Measurements from ENCODE around the gene GPR158. TPM values are rescaled to one million over a fixed set of nuclear protein-coding genes. Genes with fewer than 3 reads are reported as not detected.
A peak's percentile ranks its signal among the peaks of the same experiment; 100 is the strongest.
"Not testable (repeated sequence)": the region's sequence is repeated elsewhere in the genome, so short reads cannot be mapped to it uniquely, and the experiment has no call there.

Gene GPR158
- total and polyA plus RNA-seq, 5 donors from 2014 or later = not detected

DNA sequence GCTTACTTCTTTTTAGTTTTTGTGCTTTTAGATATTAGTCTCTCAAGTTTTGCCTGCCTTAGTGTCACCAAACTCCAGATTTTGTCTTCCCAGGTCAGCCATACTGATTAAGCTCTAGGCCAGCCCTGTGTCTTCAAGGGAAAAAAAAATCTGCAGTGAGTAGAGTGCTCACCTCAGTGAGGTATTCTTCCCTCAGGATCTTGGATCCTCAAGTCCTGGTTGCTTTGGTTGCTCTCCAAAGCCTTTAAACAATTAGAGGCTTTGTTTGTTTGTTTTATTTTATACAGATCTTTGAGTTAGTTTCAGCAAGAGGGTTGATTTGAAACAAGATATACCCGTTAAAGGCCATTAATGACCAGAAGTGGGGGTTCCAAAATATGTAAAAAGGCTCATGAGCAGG lies 165.2 kb downstream of the GPR158 start:
- Mint-ChIP-seq H3K4me3 (no peak overlapping the region), H3K36me3 (no peaks in the 10 kb centered on the region), H3K27ac (no peak overlapping the region), H3K9me3 (peaks cover 0 to 2% (median 0%) of the 10 kb centered on the region in 7 donors), H3K27me3 (no peaks in the 10 kb centered on the region), H3K4me1 (no peaks in the 10 kb centered on the region)
- no peaks in the 10 kb centered on the region for H3K27me3 ChIP-seq (ENCODE audit: control insufficient read depth, insufficient read depth, low read length)
- H3K36me3 ChIP-seq (ENCODE audit: control insufficient read depth, insufficient read depth, low read length) = no peaks in the 10 kb centered on the region
- no peak overlapping the region for H3K27ac ChIP-seq (ENCODE audit: insufficient read depth, low read length, poor library complexity, severe bottlenecking)
- H3K4me3 ChIP-seq (ENCODE audit: low read depth, low read length) = no peak overlapping the region
- no peaks in the 10 kb centered on the region for H3K4me1 ChIP-seq (ENCODE audit: control insufficient read depth, insufficient read depth, low read length, poor library complexity, severe bottlenecking)
- no peak for DNase-seq
- no peaks in the 10 kb centered on the region for H3K9me3 ChIP-seq (ENCODE audit: control insufficient read depth in 2 of 2, low read length in 2 of 2)
- no peak for ATAC-seq (ENCODE audit: low read depth in 2 of 2)

DNA sequence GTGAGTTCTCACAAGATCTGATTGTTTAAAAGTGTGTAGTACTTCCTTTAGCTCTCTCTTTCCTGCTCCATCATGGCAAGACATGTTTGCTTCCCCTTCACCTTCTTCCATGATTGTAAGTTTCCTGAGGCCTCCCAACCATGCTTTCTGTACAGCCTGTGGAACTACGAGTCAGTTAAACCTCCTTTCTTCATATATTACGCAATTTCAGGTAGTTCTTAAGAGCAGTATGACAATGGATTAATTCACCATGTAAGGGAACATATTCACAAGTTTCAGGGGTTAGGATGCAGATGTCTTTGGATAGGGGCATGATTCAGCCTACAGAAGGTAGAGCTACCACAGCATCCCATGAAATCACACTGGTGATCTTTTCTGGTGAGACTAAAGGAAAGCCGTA lies 174.7 kb downstream of the GPR158 start:
- peaks cover 0 to 11% (median 4%) of the 10 kb centered on the region in 7 donors for H3K9me3 Mint-ChIP-seq
- no peaks in the 10 kb centered on the region for H3K4me1 ChIP-seq (ENCODE audit: control insufficient read depth, insufficient read depth, low read length, poor library complexity, severe bottlenecking)
- H3K4me3 ChIP-seq (ENCODE audit: low read depth, low read length) = no peak overlapping the region
- H3K27ac ChIP-seq (ENCODE audit: insufficient read depth, low read length, poor library complexity, severe bottlenecking) = no peak overlapping the region
- DNase-seq = no peak
- no peaks in the 10 kb centered on the region for H3K36me3 Mint-ChIP-seq
- no peak overlapping the region for H3K4me3 Mint-ChIP-seq
- H3K27me3 ChIP-seq (ENCODE audit: control insufficient read depth, insufficient read depth, low read length) = no peaks in the 10 kb centered on the region
- no peaks in the 10 kb centered on the region for H3K9me3 ChIP-seq (ENCODE audit: control insufficient read depth in 2 of 2, low read length in 2 of 2)
- no peaks in the 10 kb centered on the region for H3K4me1 Mint-ChIP-seq
- ATAC-seq (ENCODE audit: low read depth in 2 of 2) = no peak
- peak overlapping the region in 1 of 3 donors; percentile 18 for H3K27ac Mint-ChIP-seq
- H3K27me3 Mint-ChIP-seq = no peaks in the 10 kb centered on the region
- H3K36me3 ChIP-seq (ENCODE audit: control insufficient read depth, insufficient read depth, low read length) = no peaks in the 10 kb centered on the region

DNA sequence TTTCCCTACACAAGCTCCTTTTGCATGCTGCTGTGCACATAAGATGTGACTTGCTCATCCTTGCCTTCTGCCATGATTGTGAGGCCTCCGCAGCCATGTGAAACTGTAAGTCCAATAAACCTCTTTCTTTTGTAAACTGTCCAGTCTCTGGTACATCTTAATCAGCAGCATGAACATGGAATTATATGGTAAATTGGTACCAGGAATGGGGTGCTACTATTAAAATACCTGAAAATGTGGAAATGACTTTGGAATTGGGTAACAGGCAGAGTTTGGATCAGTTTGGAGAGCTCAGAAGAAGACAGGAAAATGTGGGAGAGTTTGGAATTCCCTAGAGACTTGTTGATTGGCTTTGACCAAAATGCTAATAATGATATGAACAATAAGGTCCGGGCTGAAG lies 181.8 kb downstream of the GPR158 start:
- H3K4me1 Mint-ChIP-seq = no peaks in the 10 kb centered on the region
- Histone ChIP-seq H3K36me3 (ENCODE audit: control insufficient read depth, insufficient read depth, low read length) (no peaks in the 10 kb centered on the region), H3K4me3 (ENCODE audit: low read depth, low read length) (no peak overlapping the region), H3K27ac (ENCODE audit: insufficient read depth, low read length, poor library complexity, severe bottlenecking) (no peak overlapping the region), H3K9me3 (ENCODE audit: control insufficient read depth in 2 of 2, low read length in 2 of 2) (peaks cover 4 to 13% of the 10 kb centered on the region in 2 experiments), H3K4me1 (ENCODE audit: control insufficient read depth, insufficient read depth, low read length, poor library complexity, severe bottlenecking) (no peaks in the 10 kb centered on the region), H3K27me3 (ENCODE audit: control insufficient read depth, insufficient read depth, low read length) (no peaks in the 10 kb centered on the region)
- no peaks in the 10 kb centered on the region for H3K36me3 Mint-ChIP-seq
- H3K4me3 Mint-ChIP-seq = no peak overlapping the region
- no peaks in the 10 kb centered on the region for H3K27me3 Mint-ChIP-seq
- peaks cover 11 to 44% (median 20%) of the 10 kb centered on the region in 7 donors for H3K9me3 Mint-ChIP-seq
- ATAC-seq (ENCODE audit: low read depth in 2 of 2) = no peak
- no peak for DNase-seq
- no peak overlapping the region for H3K27ac Mint-ChIP-seq

DNA sequence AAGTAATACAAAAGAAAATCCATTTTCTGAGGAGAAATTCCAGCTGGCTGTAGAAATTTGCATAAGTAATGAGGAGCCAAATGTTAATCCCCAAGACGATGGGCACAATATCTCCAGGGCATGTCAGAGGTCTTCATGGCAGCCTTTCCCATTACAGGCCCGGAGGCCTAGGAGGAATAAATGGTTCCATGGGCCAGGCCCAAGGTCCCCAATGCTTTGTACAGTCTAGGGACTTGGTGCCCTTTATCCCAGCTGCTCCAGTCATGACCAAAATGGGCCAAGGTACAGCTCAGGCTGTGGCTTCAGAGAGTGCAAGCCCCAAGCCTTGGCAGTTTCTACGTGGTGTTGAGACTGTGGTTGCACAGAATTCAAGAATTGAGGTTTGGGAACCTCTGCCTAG lies 182.5 kb downstream of the GPR158 start:
- DNase-seq = no peak
- H3K36me3 ChIP-seq (ENCODE audit: control insufficient read depth, insufficient read depth, low read length) = no peaks in the 10 kb centered on the region
- H3K27me3 Mint-ChIP-seq = no peaks in the 10 kb centered on the region
- H3K9me3 ChIP-seq (ENCODE audit: control insufficient read depth in 2 of 2, low read length in 2 of 2) = peaks cover 4 to 13% of the 10 kb centered on the region in 2 experiments
- no peaks in the 10 kb centered on the region for H3K4me1 Mint-ChIP-seq
- no peak overlapping the region for H3K4me3 ChIP-seq (ENCODE audit: low read depth, low read length)
- H3K36me3 Mint-ChIP-seq = no peaks in the 10 kb centered on the region
- H3K9me3 Mint-ChIP-seq = peaks cover 12 to 43% (median 20%) of the 10 kb centered on the region in 7 donors
- ATAC-seq (ENCODE audit: low read depth in 2 of 2) = no peak
- no peak overlapping the region for H3K4me3 Mint-ChIP-seq
- H3K4me1 ChIP-seq (ENCODE audit: control insufficient read depth, insufficient read depth, low read length, poor library complexity, severe bottlenecking) = no peaks in the 10 kb centered on the region
- no peak overlapping the region for H3K27ac ChIP-seq (ENCODE audit: insufficient read depth, low read length, poor library complexity, severe bottlenecking)
- no peak overlapping the region for H3K27ac Mint-ChIP-seq
- no peaks in the 10 kb centered on the region for H3K27me3 ChIP-seq (ENCODE audit: control insufficient read depth, insufficient read depth, low read length)

DNA sequence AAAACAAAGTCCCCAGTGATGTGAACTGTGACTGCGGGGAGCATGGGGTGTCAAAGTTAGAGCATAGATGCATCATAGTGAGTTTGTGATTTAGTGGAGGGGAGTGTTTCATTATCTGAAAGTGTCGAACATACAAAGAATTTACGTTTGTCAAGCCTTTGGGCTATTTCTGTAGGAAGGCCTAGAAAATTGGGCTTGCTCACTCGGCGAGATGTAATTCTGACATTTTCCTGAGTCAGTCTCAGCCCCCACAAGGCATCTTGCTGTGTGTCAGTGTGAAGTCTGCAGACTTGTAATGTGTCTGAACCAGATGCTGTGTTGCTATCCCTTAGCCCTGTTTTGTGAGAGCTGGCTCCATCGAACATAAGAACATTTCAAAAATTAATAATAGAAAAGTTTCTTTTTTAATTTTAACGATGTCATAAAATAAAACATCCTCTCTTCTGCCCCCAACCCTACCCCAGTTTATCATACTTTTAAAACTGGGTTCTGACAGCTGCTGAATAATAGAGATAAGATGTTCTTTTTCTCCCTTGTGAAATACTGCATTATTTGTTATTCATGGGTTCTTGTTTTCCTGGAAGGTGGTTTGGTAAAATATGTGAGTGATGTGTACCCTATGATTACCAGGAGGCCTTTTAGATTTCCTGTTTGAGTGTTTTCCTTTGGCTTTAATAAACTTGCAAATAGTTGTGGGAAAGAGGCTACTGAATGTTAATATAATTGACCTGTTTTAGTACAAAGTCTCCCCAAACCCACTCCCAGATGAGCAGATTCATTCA lies 207.4 kb downstream of the GPR158 start:
- H3K9me3 Mint-ChIP-seq = peaks cover 0 to 11% (median 7%) of the 10 kb centered on the region in 7 donors
- H3K4me3 Mint-ChIP-seq = no peak overlapping the region
- H3K27ac ChIP-seq (ENCODE audit: insufficient read depth, low read length, poor library complexity, severe bottlenecking) = no peak overlapping the region
- DNase-seq (no peak), ATAC-seq (ENCODE audit: low read depth in 2 of 2) (no peak)
- no peaks in the 10 kb centered on the region for H3K36me3 ChIP-seq (ENCODE audit: control insufficient read depth, insufficient read depth, low read length)
- H3K27ac Mint-ChIP-seq = no peak overlapping the region
- H3K27me3 ChIP-seq (ENCODE audit: control insufficient read depth, insufficient read depth, low read length) = no peaks in the 10 kb centered on the region
- no peaks in the 10 kb centered on the region for H3K4me1 Mint-ChIP-seq
- no peaks in the 10 kb centered on the region for H3K9me3 ChIP-seq (ENCODE audit: control insufficient read depth in 2 of 2, low read length in 2 of 2)
- H3K4me3 ChIP-seq (ENCODE audit: low read depth, low read length) = no peak overlapping the region
- no peaks in the 10 kb centered on the region for H3K36me3 Mint-ChIP-seq
- no peaks in the 10 kb centered on the region for H3K4me1 ChIP-seq (ENCODE audit: control insufficient read depth, insufficient read depth, low read length, poor library complexity, severe bottlenecking)
- no peaks in the 10 kb centered on the region for H3K27me3 Mint-ChIP-seq

DNA sequence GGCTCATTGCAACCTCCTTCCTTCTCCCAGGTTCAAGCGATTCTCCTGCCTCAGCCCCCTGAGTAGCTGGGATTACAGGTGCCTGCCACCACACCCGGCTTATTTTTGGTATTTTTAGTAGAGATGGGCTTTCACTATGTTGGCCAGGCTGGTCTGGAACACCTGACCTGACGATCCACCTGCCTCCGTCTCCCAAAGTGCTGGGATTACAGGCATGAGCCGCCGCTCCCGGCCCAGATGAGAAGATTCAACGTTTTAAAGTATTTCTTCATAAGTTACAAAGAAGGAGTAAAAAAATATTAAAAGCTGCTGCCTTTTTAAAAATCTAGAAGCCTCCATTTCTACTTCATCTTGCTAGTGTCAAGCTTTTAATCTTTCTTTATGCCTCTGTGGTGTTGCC lies 208.1 kb downstream of the GPR158 start:
- H3K36me3 Mint-ChIP-seq; H3K9me3 ChIP-seq (ENCODE audit: control insufficient read depth in 2 of 2, low read length in 2 of 2); H3K4me3 ChIP-seq (ENCODE audit: low read depth, low read length); H3K27ac Mint-ChIP-seq; H3K36me3 ChIP-seq (ENCODE audit: control insufficient read depth, insufficient read depth, low read length); ATAC-seq (ENCODE audit: low read depth in 2 of 2); H3K4me1 Mint-ChIP-seq; H3K4me3 Mint-ChIP-seq; DNase-seq; H3K4me1 ChIP-seq (ENCODE audit: control insufficient read depth, insufficient read depth, low read length, poor library complexity, severe bottlenecking); H3K27me3 ChIP-seq (ENCODE audit: control insufficient read depth, insufficient read depth, low read length); H3K27me3 Mint-ChIP-seq; H3K27ac ChIP-seq (ENCODE audit: insufficient read depth, low read length, poor library complexity, severe bottlenecking): not testable (repeated sequence)
- peaks cover 0 to 11% (median 7%) of the 10 kb centered on the region in 7 donors for H3K9me3 Mint-ChIP-seq

DNA sequence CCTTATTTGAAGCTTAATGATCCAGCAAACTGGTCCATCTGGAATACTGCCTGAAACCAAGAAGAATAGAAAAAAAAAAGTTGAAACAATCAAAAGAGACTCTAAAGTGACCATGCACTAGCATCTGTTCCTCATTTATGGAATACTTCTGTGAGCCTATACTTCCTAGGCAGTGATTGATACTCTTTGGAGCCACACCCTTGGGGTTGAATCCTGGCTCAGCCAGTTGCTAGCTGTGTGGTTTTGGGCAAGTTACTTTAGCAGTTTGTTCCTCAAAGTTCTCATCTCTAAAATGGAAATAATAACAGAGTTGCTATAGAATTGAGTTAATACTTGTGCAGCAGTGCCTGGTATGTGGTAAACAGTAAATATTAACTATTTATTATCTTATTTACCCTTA lies 208.9 kb downstream of the GPR158 start:
- no peaks in the 10 kb centered on the region for H3K9me3 ChIP-seq (ENCODE audit: control insufficient read depth in 2 of 2, low read length in 2 of 2)
- Mint-ChIP-seq H3K9me3 (peaks cover 0 to 11% (median 7%) of the 10 kb centered on the region in 7 donors), H3K4me1 (no peaks in the 10 kb centered on the region), H3K27me3 (no peaks in the 10 kb centered on the region), H3K36me3 (no peaks in the 10 kb centered on the region), H3K4me3 (no peak overlapping the region), H3K27ac (no peak overlapping the region)
- no peaks in the 10 kb centered on the region for H3K36me3 ChIP-seq (ENCODE audit: control insufficient read depth, insufficient read depth, low read length)
- H3K4me3 ChIP-seq (ENCODE audit: low read depth, low read length) = no peak overlapping the region
- no peak for DNase-seq
- H3K27ac ChIP-seq (ENCODE audit: insufficient read depth, low read length, poor library complexity, severe bottlenecking) = no peak overlapping the region
- no peaks in the 10 kb centered on the region for H3K27me3 ChIP-seq (ENCODE audit: control insufficient read depth, insufficient read depth, low read length)
- H3K4me1 ChIP-seq (ENCODE audit: control insufficient read depth, insufficient read depth, low read length, poor library complexity, severe bottlenecking) = no peaks in the 10 kb centered on the region
- no peak for ATAC-seq (ENCODE audit: low read depth in 2 of 2)

DNA sequence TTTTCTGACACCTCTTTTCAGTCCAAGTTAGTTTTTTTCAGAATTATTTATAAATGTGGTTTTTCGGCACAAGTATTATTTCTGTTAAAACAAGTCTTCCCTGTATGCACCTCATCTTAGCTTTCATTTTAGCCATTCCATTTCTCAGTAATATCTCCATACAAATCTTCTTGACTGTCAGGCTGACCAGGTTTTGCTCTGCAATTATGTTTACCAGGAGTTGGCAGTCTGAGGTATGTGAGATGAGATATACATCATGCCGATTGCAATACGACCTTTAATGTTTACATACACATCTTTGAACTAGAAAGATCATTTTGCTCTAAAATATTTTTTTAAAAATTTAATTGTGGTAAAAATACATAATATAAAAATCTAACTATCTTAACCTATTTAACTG lies 209.8 kb downstream of the GPR158 start:
- Histone ChIP-seq H3K9me3 (ENCODE audit: control insufficient read depth in 2 of 2, low read length in 2 of 2) (peaks cover 0 to 3% of the 10 kb centered on the region in 2 experiments), H3K4me3 (ENCODE audit: low read depth, low read length) (no peak overlapping the region), H3K4me1 (ENCODE audit: control insufficient read depth, insufficient read depth, low read length, poor library complexity, severe bottlenecking) (no peaks in the 10 kb centered on the region), H3K27ac (ENCODE audit: insufficient read depth, low read length, poor library complexity, severe bottlenecking) (no peak overlapping the region), H3K36me3 (ENCODE audit: control insufficient read depth, insufficient read depth, low read length) (no peaks in the 10 kb centered on the region), H3K27me3 (ENCODE audit: control insufficient read depth, insufficient read depth, low read length) (no peaks in the 10 kb centered on the region)
- no peak overlapping the region for H3K27ac Mint-ChIP-seq
- no peak overlapping the region for H3K4me3 Mint-ChIP-seq
- ATAC-seq (ENCODE audit: low read depth in 2 of 2) = no peak
- no peaks in the 10 kb centered on the region for H3K36me3 Mint-ChIP-seq
- peaks cover 0 to 11% (median 7%) of the 10 kb centered on the region in 7 donors for H3K9me3 Mint-ChIP-seq
- H3K27me3 Mint-ChIP-seq = no peaks in the 10 kb centered on the region
- H3K4me1 Mint-ChIP-seq = no peaks in the 10 kb centered on the region
- DNase-seq = no peak

All from CD4-positive, CD25-positive, alpha-beta regulatory T cell (primary cell).